Iris pigment epithelial cell (primary cell): ENCODE results near the gene ARHGAP24.
"Not testable (repeated sequence)": the region's sequence is repeated elsewhere in the genome, so short reads cannot be mapped to it uniquely, and the experiment has no call there.

Experiments used
- DNase-seq: peaks from one replicate; pipeline ENCODE4 v3.0.0-alpha.2; 2011; ENCODE audit warnings: low read depth

Gene ARHGAP24

DNA sequence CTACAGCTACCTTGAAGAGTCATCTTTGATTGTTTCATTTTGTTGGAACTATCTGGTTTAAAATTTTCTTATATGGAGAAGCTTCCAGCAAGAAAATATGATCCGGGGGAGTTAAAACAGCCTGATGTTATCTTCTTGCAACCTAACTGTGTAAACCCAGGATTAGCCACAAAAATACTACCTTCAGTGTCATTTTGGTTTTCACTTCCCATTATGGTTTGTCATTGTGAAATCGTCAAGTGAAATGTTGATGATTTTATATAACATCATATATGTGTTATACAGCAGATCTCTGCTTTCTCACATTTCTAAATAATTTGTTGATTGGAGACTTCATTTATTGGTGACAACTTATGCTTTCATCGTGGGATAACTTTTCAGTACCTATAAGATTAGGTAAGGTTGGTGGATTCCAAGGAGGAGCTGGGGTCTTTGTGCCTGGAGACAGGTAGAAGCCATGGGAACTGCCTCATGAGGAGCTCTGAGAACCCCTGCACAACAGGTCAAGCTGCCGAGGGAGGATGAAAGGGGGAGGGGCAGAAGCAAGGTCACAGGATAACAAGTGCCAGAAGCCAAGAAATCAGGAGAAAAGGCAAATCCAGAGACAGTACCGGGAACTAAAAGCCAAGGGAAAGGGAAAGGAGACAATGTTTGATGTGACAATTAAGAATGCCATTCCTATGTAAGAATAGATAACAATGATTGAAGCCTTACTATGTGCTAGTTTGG lies 7.2 kb downstream of the ARHGAP24 start:
- no peak for DNase-seq

DNA sequence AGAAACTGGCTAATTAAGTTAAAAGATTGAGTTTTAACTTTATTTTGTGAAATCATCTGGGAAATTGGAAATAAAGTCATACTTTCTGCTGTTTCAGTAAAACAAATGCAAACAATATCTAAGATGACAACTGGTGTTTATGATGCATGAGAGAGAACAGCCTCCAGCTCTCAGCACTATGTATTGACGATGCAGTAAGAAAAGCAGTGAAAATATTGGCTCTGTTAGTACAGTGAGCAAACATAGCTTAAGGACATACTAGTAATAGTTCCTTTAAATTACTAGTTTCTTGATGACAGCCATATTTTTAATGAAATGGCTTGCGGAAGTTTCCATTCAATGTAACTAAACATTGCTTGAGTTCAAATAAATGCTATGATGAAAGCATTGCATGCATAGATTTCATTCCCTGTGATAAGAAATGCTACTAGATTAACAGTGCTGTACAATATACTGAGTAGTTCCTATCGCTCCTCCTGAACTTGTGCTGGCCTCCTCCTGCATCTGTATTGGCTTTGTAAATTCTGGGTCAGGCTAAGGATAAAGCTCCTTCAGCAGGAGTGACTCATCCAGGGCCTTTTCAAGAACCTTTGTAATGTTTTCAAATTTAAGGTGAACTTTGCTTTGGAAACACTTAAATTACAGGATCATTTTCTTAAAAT lies 11.6 kb downstream of the ARHGAP24 start:
- DNase-seq = peak; percentile 85

DNA sequence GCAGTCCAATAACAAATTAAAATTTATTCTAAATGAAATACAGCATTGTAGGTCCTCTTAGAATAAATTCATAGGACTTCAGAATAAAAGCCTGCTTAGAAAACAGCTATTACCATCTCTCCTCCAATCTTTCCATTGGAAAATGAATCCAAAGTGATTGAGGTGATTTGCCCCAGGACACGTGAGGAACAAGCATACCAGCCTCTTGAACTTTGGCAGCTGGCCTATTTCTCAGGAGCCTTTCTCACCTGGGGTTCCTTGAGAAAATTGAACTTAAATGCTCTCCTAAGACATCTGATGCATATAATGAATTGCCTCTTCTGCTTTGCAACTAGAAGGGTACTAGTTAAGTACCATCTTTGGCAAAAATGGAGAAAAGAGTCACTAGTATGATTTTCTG lies 13.5 kb downstream of the ARHGAP24 start:
- DNase-seq = no peak

DNA sequence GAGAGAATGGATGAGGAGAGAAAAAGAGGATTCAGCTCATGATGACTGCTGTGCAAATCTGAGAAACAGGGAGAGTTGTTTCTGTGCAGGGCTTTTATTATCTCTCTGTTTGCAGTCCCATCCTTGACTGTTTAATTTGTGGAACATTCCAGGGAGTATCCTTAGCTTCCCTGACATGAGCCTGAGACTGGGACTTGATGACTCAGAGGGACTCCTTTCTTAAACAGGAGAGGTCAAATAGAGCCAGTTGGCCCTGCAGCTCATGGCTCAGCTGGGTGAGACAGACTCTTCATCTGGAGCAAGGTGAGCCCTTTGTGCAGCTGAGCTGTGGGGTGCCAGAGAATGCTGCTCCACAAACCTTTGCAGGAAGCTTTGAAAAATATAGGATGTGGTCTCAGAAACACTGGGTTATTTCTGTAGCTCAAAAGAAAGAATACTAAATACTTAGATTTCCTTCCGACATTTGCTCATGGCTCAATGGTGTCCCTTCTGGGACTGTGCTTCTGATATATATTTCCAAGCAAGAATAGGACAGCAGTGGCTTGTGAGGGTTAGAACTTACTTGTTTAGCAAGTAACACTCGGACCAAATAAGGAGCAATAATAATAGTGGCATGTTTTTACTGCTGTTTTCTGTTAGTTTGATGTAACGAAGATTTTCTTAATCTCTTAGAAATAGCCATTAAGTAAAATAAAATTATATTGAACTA lies 14.5 kb downstream of the ARHGAP24 start:
- no peak for DNase-seq

DNA sequence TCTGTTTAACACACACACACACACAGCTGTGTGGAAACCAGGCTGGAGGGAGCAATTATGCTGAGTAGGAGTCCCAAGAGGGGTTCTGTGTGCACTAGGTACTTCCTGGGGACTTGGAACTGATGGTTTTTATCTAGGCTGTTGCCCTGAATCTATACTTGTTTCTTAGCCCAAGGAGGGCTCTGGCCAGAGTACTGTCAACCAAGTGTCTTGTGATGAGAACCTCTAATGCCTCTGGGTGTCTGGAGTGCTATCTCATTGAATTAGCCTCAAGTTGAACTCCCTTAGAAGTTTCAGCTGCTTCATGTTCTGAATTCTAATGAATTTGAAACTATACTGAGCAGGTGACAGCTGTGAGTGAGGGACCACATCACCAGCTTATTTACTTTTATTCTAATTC lies 16.6 kb downstream of the ARHGAP24 start:
- DNase-seq = no peak

- DNase-seq = no peak
Observed at GRCh38 chr4:85492336-85492735, 17.4 kb downstream of the ARHGAP24 start.

- DNase-seq = peak; percentile 37
Observed at GRCh38 chr4:85495621-85496020, 20.7 kb downstream of the ARHGAP24 start.

DNA sequence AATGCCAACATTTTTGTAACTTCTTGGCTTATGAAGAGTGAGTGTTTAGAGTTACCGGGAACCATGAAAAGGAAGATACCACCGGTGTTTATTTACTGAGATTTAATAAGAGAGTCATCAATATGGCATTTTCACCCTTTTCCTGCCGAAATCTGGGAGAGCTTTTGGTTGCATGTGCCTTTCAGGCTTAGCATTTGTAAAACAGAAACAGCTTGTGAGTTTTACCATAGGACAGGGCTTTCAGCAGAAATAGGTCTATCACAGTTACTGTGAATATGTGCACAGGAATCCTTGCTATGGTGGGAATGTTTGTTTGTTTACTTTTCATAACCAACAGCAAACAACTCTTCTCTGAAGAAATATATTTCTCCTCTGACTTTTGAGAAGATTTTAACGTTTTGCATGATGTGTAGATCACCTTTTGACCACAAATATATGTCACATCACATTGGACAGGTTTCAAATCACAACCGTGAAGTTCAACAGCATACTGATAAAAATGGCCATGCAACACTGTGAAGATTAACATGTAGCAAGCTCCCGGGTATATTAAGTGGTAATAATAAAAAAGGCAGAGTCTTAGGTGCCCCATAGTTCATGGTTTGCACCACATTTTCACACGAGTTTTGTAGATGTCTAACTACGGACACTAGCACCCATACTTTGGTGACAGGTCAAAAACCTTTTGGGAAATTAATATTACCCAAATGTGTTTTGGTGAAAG lies 21.3 kb downstream of the ARHGAP24 start:
- DNase-seq = peak; percentile 76

DNA sequence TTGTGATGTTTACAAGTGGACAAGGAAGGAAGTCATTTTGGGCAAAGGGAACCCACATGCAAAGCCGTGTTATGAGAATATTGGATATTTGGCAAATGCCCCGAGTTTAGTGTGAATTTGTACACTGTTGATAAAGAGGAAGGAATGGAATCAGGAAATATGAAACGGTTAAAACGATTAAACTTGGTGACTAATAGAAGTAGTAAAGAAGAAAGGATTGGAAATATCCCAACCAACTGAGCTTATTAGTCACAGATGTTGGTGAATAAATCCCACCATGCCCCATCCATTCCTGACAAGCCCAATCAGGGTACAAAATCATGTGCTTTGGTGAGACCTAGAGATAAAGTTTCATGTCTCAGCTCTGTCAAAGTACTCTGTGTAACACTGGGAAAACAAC lies 22.0 kb downstream of the ARHGAP24 start:
- DNase-seq = peak; percentile 83

DNA sequence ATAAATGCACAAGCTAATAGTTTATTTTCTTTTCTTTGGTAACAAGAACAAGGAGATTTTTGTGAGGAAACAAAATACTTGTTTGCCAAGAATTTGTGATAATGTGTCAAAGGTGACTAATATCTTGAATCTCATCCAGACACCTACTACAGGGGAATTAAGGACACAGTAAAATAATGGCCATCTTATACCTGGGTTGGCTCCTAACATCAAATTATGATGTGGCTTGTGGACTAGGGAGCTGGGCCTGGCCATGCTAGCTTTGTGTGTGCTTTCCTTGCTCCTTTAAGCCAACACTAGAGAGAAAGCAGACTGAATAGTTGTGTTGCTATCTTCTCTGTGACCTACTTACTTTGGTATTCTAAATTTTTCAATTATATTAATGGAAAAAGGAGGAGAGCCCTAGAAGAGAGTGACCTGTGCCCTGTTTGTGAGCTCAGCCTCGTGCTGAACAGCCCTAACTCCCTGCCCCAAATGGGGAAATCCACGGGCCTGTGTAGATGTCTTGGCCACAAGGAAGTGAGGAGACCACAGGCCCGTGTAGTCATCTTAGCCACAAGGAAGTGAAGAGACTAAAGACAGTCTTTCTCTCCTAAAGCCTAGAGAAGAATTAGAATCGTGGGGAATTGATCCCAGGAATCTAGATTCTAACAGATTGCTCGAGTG lies 23.3 kb downstream of the ARHGAP24 start:
- DNase-seq = peak; percentile 95

- no peak for DNase-seq
Observed at GRCh38 chr4:85499573-85499972, 24.6 kb downstream of the ARHGAP24 start.

DNA sequence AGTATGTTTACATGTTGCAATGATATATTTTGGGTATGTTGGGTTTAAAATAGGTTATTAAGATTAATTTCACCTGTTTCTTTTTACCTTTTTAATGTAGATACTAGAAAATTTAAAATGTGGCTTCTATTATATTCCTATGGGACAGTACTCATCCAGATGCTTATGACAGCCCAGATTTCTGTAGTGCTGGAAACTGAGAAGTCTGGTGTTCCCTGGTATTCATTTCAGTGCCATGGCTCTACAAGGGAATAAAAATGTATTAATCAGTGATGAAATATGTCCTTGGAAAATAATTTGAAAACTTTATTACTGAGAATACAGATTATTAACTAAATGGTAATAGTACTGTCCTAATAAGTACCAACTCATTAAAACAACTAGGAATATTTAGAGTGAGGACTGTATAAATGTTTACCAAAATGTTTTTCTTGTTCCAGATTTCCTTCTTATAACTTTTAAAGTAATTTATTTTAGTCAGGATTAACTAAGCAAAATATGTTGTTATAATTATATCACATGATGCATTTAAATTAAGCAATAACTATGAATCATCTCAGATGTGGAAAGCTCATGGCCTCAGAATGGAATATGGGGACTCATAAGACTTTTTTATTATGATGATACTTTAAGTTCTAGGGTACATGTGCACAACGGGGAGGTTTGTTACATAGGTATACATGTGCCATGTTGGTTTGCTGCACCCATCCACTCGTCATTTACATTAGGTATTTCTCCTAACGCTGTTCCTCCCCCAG lies 25.3 kb downstream of the ARHGAP24 start:
- DNase-seq = peak; percentile 68

GRCh38 chr4:85501145-85501544 lies 26.2 kb downstream of the ARHGAP24 start:
- DNase-seq = not testable (repeated sequence)

- DNase-seq = no peak
Observed at GRCh38 chr4:85508654-85509053, 33.7 kb downstream of the ARHGAP24 start.

DNA sequence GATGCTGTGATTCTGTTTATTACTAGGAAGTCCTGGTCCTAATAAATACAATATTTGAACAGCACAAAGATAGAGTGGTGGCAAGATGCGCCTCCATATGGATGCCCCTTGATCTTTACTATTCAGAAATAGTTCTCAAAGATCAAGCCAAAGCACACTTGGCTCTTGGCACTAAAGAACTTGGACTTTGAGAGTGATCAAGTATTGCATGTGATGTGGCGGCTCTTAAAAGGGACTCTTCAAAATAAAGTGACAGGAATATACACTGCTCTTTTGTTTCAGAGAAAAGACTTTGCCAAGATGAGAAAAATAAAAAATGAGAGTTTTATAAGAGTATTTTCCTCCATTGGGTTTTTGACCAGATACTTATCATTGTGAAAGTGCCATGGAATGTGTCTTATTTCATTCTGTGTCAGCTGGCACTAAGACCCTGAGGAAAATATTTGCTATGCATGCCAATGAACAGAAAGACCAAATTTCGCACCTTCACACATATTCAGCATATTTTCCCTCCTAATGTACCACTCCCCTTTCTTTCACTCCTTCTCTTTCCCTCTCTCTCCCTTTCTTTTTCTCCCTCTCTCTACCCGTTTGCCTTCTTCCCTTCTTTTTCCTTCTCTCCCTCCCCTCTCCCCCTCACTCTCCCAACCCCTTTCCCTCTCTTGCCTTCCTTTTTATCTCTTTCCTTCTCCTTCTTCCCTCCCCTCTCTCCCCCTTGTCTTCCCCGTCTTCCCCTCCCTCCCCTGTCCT lies 35.1 kb downstream of the ARHGAP24 start:
- DNase-seq = no peak

- no peak for DNase-seq
Observed at GRCh38 chr4:85510632-85510984, 35.7 kb downstream of the ARHGAP24 start.

DNA sequence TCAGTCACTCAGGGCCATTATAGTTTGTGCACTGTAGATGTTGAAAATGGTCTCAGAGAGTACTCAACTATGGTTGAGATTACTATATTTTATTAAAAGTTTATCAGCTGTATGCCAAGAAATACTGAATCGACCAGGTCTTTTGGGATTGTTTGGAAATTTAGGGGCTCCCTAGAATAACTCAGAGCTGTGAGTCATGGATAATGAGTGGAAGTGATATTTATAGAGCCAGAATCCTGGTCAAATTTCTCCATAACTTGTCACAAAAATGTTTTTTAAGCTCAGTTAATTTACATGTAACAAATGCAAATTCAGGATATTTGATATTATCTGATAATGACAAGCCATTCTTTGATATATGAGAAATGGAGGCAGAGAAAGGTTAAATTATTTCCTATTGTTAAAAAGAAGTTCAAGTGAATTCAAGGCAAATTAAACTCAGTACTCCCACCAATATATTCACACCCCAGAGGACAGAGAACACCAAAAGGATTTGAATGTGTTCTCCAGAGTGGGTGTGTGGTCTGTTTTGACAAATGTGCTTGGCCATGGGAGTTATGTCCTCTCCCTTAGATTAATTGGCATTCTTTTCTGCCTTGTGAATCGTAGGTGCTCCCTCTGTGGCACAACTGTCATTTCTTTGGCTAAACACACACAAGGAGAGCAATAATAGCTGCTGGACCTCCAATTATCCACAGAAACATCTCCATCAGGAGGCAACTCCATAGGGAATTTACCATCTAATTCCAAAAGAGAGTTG lies 37.7 kb downstream of the ARHGAP24 start:
- DNase-seq = no peak

GRCh38 chr4:85514117-85514516 lies 39.2 kb downstream of the ARHGAP24 start:
- DNase-seq = no peak

- no peak for DNase-seq
Observed at GRCh38 chr4:85514783-85515182, 39.8 kb downstream of the ARHGAP24 start.

DNA sequence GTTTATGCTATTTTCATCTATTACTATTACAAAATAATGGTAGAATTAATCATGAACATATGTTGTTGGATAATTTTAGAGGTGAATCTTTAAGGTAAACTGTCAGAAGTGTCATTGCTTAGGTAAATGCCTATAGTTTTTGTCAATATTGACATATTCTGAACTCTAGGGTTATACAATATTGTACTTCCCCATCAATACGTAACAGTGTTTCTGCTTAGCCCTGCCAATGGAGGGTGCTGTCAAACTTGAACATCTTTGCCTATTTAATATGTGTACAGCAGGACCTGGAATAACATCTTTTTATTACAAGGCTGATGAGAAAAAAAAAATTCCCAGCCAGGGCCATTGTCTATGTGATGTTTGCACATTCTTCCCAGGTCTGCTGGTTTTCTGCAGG lies 40.8 kb downstream of the ARHGAP24 start:
- no peak for DNase-seq
